Measurements from ENCODE around the gene NEK9.

Gene NEK9

GRCh38 chr14:75098212-75098611 is 28.6 kb downstream of the NEK9 start:
- TF ChIP-seq CTCF (IDR thresholded peaks at IDR 0.05), result no peak

GRCh38 chr14:75096959-75097358 is 29.9 kb downstream of the NEK9 start:
- no peak for TF ChIP-seq CTCF (IDR thresholded peaks at IDR 0.05)

GRCh38 chr14:75095690-75096089 is 31.2 kb downstream of the NEK9 start:
- no peak for TF ChIP-seq CTCF (IDR thresholded peaks at IDR 0.05)

GRCh38 chr14:75094896-75095295 is 32.0 kb downstream of the NEK9 start:
- no peak for TF ChIP-seq CTCF (IDR thresholded peaks at IDR 0.05)

GRCh38 chr14:75092698-75093097 is 34.1 kb downstream of the NEK9 start:
- no peak for TF ChIP-seq CTCF (IDR thresholded peaks at IDR 0.05)

GRCh38 chr14:75091251-75091650 is 35.6 kb downstream of the NEK9 start:
- TF ChIP-seq CTCF (IDR thresholded peaks at IDR 0.05), result no peak

- TF ChIP-seq CTCF (IDR thresholded peaks at IDR 0.05), result no peak
Observed at GRCh38 chr14:75090353-75090752, 36.5 kb downstream of the NEK9 start.

Data from LNCAP (cell line).